K562 (cell line): Measurements from ENCODE around the gene GASK1B. TPM values are rescaled to one million over a fixed set of nuclear protein-coding genes. Genes with fewer than 3 reads are reported as not detected.

ENCODE experiments used
- ATF1 ChIP-seq, 2 experiments: fragments of 450-650 bp in 1 of 2; IDR thresholded peaks; 2 replicates each; pipeline ENCODE4 v1.6.1; 2016; ENCODE audit warnings: missing compliant biosample characterization in 1 of 2, missing genetic modification characterization in 1 of 2
- ATF7 ChIP-seq: fragments of 450-650 bp; IDR thresholded peaks from 2 replicates; pipeline ENCODE4 v1.7.1; 2014; ENCODE audit warnings: mild to moderate bottlenecking, moderate library complexity
- CTBP1 ChIP-seq: fragments of 450-650 bp; IDR thresholded peaks from 2 replicates; pipeline ENCODE4 v1.6.1; 2016; ENCODE audit warnings: borderline replicate concordance
- MGA ChIP-seq: fragments of 450-650 bp; IDR thresholded peaks from 2 replicates; pipeline ENCODE4 v1.6.1; 2016; ENCODE audit warnings: mild to moderate bottlenecking, moderate library complexity
- MITF ChIP-seq: IDR thresholded peaks from 2 replicates; pipeline ENCODE4 v1.6.1; 2014; ENCODE audit warnings: antibody characterized with exemption
- NBN ChIP-seq: fragments of 450-650 bp; IDR thresholded peaks from 2 replicates; pipeline ENCODE4 v1.6.1; 2016; ENCODE audit warnings: low read depth, mild to moderate bottlenecking
- NCOA4 ChIP-seq: fragments of 450-650 bp; IDR thresholded peaks from 2 replicates; pipeline ENCODE4 v1.6.1; 2018; ENCODE audit warnings: mild to moderate bottlenecking; ENCODE audit not compliant: partially characterized antibody
- RBM25 ChIP-seq: fragments of 200-400 bp; formaldehyde crosslinking; IDR thresholded peaks from 2 replicates; pipeline ENCODE4 v1.6.1; 2018; ENCODE audit warnings: low read length, low read depth, moderate library complexity; ENCODE audit not compliant: severe bottlenecking
- TFAP4 ChIP-seq: sonication (generic); formaldehyde crosslinking; IDR thresholded peaks from 2 replicates; pipeline ENCODE4 v1.8.0; 2022; ENCODE audit warnings: missing genetic modification reagents, mild to moderate bottlenecking, moderate library complexity, borderline replicate concordance
- ZBTB17 ChIP-seq: fragments of 450-650 bp; formaldehyde crosslinking; IDR thresholded peaks from 2 replicates; pipeline ENCODE4 v1.4.0; 2020; ENCODE audit warnings: mild to moderate bottlenecking
- ZNF184 ChIP-seq: sonication (generic); formaldehyde crosslinking; IDR thresholded peaks from 2 replicates; pipeline ENCODE4 v1.5.0; 2020; ENCODE audit warnings: missing genetic modification reagents
- ZNF589 ChIP-seq: fragments of 200-800 bp; sonication (Bioruptor generic); IDR thresholded peaks from 2 replicates; pipeline ENCODE4 v1.6.1; 2016; ENCODE audit warnings: low read depth, missing genetic modification characterization, missing compliant biosample characterization
- ZSCAN32 ChIP-seq: fragments of 450-650 bp; formaldehyde crosslinking; IDR thresholded peaks from 2 replicates; pipeline ENCODE4 v1.4.0; 2020; ENCODE audit warnings: mild to moderate bottlenecking, moderate library complexity
- polyA plus RNA-seq, 8 experiments: library from polyadenylated mRNA; depleted of rRNA in 4 of 8; stranded (reverse) in 5 of 8; unstranded in 3 of 8; fragments of >200 nt; fragmentation: Nextera tagmentation in 2 of 8; fragmentation: Illumina TruSeq in 1 of 8; extraction: Ambion mirVana in 2 of 8; extraction: Trizol in 1 of 8; gene quantifications; 2 replicates each; pipeline versions ENCODE4 v1.2.1 to v1.2.3, GENCODE V29; 2011 to 2014; ENCODE audit warnings: inconsistent platforms in 1 of 8, missing spikeins in 1 of 8
- total RNA-seq, 7 experiments: library from RNA; depleted of rRNA in 6 of 7; stranded (reverse); fragments of >200 nt in 6 of 7; fragmentation: Illumina TruSeq in 2 of 7; extraction: Trizol in 2 of 7; gene quantifications; 2 replicates each; pipeline versions ENCODE4 v1.2.1 to v1.2.3, GENCODE V29; 2011 to 2021; ENCODE audit warnings: low replicate concordance in 1 of 7

The GASK1B gene
- total and polyA plus RNA-seq, 9 of the 15 experiments (the other 6 are each of a cell fraction or from before 2014, with no cell fraction given), result 0.13 to 1.2 (median 0.61) TPM

- TF ChIP-seq MGA (peak; percentile 65), NBN (peak; percentile 71; the same call in 1 of the 2 replicates), ZNF184 (CRISPR knock-in tag) (no peak), MITF (peak; percentile 16; the same call in 1 of the 2 replicates), ZBTB17 (CRISPR knock-in tag) (no peak), CTBP1 (peak; percentile 76; the same call in 1 of the 2 replicates), NCOA4 (no peak), ZNF589 (CRISPR knock-in tag) (0 out of 2 replicates have a peak, but pooled peaks have one; percentile 41), TFAP4 (peak; percentile 40; the same call in 1 of the 2 replicates), RBM25 (no peak), ATF7 (peak; percentile 42; the same call in 1 of the 2 replicates), ATF1 (CRISPR knock-in tag; IDR thresholded peaks at IDR 0.05) (no peak), ATF1 (tag; IDR thresholded peaks at IDR 0.05) (peak; percentile 69), ZSCAN32 (CRISPR knock-in tag) (peak; percentile 77; the same call in 1 of the 2 replicates)
Observed at GRCh38 chr4:158209825-158210807, 37.3 kb upstream of the GASK1B start, which contains the start of gene TMEM144 (continued).
